ENCODE results near the gene PTGES2.
A peak's percentile ranks its signal among the peaks of the same experiment; 100 is the strongest.

Gene PTGES2

GRCh38 chr9:128153060-128153946 is 25.8 kb upstream of the PTGES2 start:
- DNase-seq = peak; percentile 52

- DNase-seq = peak; percentile 49
Measured at GRCh38 chr9:128152133-128153059, 24.9 kb upstream of the PTGES2 start.

- no peak for DNase-seq
Measured at GRCh38 chr9:128151309-128152132, 24.0 kb upstream of the PTGES2 start.

- DNase-seq = peak; percentile 75
Measured at GRCh38 chr9:128150594-128151308, 23.2 kb upstream of the PTGES2 start.

GRCh38 chr9:128149951-128150593 is 22.5 kb upstream of the PTGES2 start:
- DNase-seq = peak; percentile 43

- DNase-seq = peak; percentile 47
Measured at GRCh38 chr9:128149001-128149701, 21.6 kb upstream of the PTGES2 start, which contains the start of gene LCN2. TSS of gene LCN2 (plus strand) at chr9:128149453. CDS start at chr9:128149526, 73 bp downstream.

DNA sequence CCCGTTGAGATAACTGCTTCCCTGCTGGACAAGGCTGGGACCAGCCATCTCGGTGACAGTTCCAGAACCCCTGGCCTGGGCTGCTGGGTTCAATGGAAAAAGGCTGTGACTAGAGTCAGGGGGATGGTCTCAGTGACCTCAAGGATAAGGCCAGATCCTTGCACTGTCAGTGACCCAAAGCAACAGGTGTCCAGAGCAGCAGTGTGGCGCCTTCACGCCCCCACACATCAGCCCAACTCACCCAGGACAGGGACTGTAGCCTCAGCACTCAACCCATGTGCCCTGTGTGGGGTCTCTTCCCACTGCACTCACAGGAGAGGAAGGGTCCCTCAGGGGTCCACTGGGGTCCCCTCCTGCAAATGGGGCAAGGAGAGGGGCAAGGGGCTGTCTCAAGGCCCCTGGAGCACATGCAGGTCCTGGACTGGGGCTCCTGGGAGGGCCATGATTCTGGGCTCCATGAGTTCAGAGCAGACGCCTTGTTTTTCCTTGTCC is 21.0 kb upstream of the PTGES2 start:
- no peak for DNase-seq

DNA sequence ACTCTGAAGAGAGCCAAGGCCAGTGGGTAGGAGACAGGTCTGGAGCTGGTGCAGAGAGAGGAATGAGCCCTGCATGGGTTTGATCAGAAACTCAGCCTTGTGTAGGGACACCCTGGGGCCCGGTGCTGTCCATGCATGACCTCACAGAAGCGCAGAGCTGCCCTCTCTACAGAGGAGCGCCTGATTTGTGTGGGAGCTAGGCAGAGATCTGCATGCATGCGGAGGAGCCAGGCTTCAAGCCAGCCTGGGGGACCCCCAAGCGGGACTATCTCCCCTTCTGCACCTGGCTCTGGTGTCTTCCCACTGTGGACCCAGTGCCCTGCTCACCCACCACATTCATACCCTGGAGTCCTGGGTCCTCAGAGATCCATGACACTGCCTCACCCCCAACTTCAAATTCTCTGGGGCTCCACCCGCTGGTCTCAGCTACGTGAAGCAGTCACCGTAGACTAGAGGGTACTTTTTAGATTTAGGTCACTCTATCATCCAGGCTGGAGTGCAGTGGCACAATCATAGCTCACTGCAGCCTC is 19.1 kb upstream of the PTGES2 start:
- DNase-seq = peak; percentile 50

DNA sequence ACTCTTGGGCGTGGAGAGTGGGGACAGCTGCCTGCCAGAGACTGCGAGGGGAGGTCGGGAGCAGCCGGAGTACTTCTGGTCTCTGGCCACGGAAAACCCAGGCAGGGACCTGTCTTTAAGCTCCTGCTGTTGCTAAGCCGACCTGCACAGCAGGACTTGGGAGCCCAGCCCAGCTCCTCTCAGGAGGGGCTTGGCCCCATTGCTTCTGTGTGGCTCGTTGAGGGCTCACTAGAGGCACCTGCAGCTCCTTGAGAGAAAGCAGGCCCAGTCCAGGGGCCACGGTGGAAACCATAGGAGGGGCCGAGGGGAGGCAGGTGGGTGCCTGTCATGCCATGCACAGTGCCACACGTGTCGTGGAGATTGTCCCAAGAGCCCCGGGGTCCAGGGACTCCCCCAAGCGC is 18.4 kb upstream of the PTGES2 start:
- no peak for DNase-seq

GRCh38 chr9:128145536-128145935 is 18.0 kb upstream of the PTGES2 start:
- DNase-seq = peak; percentile 81

DNA sequence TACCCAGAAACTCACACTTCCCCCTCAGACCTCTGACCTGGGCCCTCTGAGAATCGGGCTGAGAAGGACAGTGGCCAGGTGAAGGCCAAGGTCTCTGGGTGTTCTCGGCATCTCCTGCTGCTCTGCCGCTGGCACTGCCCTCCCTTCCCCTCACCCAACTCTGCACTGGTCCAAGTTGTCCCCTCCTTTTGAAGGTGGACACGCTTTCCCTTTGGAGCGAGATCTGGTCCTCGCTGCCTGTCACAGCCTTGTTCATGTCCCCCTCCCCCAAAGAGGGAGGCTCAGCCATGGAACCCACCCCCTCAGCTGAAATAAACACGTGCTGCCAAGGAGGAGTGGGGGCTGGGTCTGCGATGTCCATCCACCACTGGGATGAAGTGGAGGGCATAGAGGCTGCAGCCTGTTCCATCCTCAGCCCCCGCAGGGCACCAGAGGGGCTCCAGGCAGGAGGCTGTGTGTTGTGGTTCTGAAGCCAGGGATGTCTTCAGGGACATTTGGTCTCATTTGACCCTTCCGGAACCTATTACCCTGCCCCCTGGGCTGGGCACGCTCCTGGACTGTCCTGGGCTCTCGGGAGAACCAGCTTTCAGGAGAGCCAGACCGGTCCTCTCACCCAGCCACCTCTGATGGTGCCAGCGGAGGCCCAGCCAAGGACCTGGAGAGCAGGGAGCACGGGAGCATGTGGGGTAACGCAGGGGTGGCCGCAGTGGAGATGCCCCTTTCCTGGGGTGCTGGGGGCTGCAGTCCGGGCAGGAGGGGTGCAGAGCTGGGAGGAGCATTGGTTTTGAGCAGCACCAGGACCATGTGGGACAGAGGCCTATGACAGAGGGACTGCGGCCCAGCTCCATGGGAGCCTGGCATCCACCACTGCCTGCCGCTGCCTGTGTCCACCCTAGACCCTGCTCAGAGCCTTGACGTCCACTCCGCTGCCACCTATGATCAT is 17.0 kb upstream of the PTGES2 start:
- DNase-seq = peak; percentile 44

DNA sequence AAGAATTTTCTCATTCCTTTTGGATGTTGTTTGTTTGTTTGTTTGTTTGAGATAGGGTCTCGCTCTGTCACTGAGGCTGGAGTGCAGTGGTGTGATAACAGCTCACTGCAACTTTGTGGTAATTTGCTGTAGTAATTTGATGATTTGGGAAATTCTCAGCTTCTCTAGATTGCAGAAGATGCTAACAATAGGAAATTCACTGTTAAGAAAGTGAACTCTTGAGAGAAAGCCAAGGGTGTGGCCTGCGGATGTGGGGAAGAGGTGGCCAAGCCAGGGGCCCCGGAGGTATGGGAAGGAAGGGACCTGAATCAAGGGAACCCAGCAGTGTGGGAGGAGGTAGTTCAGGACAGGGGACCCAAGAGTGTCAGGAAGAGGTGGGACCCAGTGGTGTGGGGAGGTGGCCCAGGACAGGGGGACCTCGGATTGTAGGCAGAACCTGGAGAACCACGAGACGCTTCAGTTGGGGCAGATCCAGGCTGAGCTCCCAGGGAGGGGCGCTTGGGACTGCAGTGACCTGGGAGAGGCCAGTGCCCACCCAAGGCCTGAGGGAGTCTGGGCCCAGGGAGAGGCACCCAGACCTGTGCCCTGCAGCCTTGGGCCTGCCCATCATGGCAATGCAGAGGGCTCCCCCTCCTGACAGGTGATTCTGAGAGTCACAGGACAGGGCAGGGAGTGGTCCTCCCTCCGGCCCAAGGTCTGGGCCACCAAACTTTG is 16.2 kb upstream of the PTGES2 start:
- DNase-seq = peak; percentile 46

- no peak for DNase-seq
Measured at GRCh38 chr9:128142596-128142995, 15.1 kb upstream of the PTGES2 start.

DNA sequence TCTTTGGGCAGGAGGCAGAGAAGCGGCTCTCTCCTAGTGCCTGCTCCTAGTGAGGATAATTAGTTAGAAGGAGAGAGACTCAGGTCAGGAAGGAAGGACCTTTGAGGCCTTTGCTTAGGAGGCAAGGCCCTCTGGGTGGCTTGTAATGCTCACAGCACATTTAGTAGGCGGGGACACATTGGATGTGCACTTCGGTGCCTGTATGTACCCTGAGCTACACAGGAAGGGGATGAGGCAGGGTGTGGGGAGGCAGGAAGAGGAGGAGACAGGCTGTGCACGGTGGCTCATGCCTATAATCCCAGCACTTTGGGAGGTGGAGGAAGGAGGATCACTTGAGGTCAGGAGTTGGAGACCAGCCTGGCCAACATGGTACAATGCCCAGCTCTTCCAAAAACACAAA is 14.5 kb upstream of the PTGES2 start:
- no peak for DNase-seq

- peak; percentile 32 for DNase-seq
Measured at GRCh38 chr9:128141604-128142003, 14.1 kb upstream of the PTGES2 start.

GRCh38 chr9:128139621-128140020 is 12.1 kb upstream of the PTGES2 start:
- no peak for DNase-seq

GRCh38 chr9:128138001-128138400 is 10.5 kb upstream of the PTGES2 start:
- DNase-seq = no peak
